NCI-H1092 treated with DMSO at 0.1 percent for 48 hours (cell line): Measurements from ENCODE around the gene FAM135A.
A peak's percentile ranks its signal among the peaks of the same experiment; 100 is the strongest.
"Not testable (repeated sequence)": the region's sequence is repeated elsewhere in the genome, so short reads cannot be mapped to it uniquely, and the experiment has no call there.

Source experiments
- DNase-seq: peaks from one replicate; lab custom pipeline; 2025; lab: John Stamatoyannopoulos, UW

The FAM135A gene

GRCh38 chr6:70396796-70397729 is 16.2 kb upstream of the FAM135A start:
- no peak for DNase-seq

GRCh38 chr6:70398783-70399728 is 14.3 kb upstream of the FAM135A start:
- DNase-seq = no peak

- no peak for DNase-seq
Observed at GRCh38 chr6:70404658-70405057, 8.7 kb upstream of the FAM135A start.

- no peak for DNase-seq
Observed at GRCh38 chr6:70409216-70409615, 4.1 kb upstream of the FAM135A start.

GRCh38 chr6:70411542-70412251 is 1.6 kb upstream of the FAM135A start:
- DNase-seq = no peak

GRCh38 chr6:70412252-70413113 is 825 bp upstream of the FAM135A start:
- no peak for DNase-seq

GRCh38 chr6:70413992-70414494 is 735 bp downstream of the FAM135A start:
- DNase-seq = peak; percentile 50

GRCh38 chr6:70414813-70415212 is 1.5 kb downstream of the FAM135A start:
- no peak for DNase-seq

- no peak for DNase-seq
Observed at GRCh38 chr6:70415247-70415646, 1.9 kb downstream of the FAM135A start.

- no peak for DNase-seq
Observed at GRCh38 chr6:70415660-70416059, 2.4 kb downstream of the FAM135A start.

GRCh38 chr6:70421509-70421908 is 8.2 kb downstream of the FAM135A start:
- DNase-seq = no peak

GRCh38 chr6:70423189-70424134 is 10.2 kb downstream of the FAM135A start:
- no peak for DNase-seq

GRCh38 chr6:70424291-70424690 is 11.0 kb downstream of the FAM135A start:
- no peak for DNase-seq

GRCh38 chr6:70436320-70436719 is 23.0 kb downstream of the FAM135A start:
- no peak for DNase-seq

- DNase-seq = no peak
Observed at GRCh38 chr6:70445001-70445400, 31.7 kb downstream of the FAM135A start.

- DNase-seq = not testable (repeated sequence)
Observed at GRCh38 chr6:70447343-70448070, 34.2 kb downstream of the FAM135A start.

GRCh38 chr6:70453899-70454298 is 40.6 kb downstream of the FAM135A start:
- DNase-seq = not testable (repeated sequence)

GRCh38 chr6:70456735-70457134 is 43.4 kb downstream of the FAM135A start:
- DNase-seq = no peak

- DNase-seq = no peak
Observed at GRCh38 chr6:70459235-70459634, 45.9 kb downstream of the FAM135A start.
